Fibroblast of villous mesenchyme (primary cell): ENCODE results near the gene TXNL4A. TPM values are rescaled to one million over a fixed set of nuclear protein-coding genes. Genes with fewer than 3 reads are reported as not detected.

ENCODE experiments used
- DNase-seq: peaks from one replicate; pipeline ENCODE4 v3.0.0-alpha.2; 2010; ENCODE audit warnings: low read depth
- H3K4me3 ChIP-seq: 2 replicates; pipeline ENCODE4 v1.5.1; 2011; ENCODE audit warnings: low read depth, mild to moderate bottlenecking, low read length
- total RNA-seq: library from RNA; depleted of rRNA; stranded (reverse); fragments of >200 nt; gene quantifications from 2 replicates; pipeline ENCODE4 v1.2.3, GENCODE V29; 2012
- TF ChIP-seq, protein P1 (sequence below): IDR thresholded peaks from 2 replicates; pipeline ENCODE4 v1.5.1; 2012; ENCODE audit warnings: low read depth, mild to moderate bottlenecking, low read length; ENCODE audit not compliant: insufficient read depth

TXNL4A gene
- total RNA-seq, 1 donor: 46.6 TPM

DNA sequence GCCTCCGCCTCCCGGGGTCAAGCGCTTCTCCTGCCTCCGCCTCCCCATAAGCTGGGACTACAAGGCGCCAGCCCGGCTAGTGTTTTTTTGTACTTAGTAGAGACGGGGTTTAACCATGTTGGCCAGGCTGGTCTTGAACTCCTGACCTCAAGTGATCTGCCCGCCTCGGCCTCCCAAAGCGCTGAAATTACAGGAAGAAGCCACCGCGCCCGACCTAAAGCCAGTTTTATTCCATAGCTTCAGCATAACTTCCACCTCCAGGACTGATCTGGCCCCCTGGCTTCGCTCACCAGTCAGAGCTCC is 783 bp upstream of the TXNL4A start:
- peak overlapping the region; percentile 94 for H3K4me3 ChIP-seq
- no peak for DNase-seq
- TF ChIP-seq, protein P1, sequence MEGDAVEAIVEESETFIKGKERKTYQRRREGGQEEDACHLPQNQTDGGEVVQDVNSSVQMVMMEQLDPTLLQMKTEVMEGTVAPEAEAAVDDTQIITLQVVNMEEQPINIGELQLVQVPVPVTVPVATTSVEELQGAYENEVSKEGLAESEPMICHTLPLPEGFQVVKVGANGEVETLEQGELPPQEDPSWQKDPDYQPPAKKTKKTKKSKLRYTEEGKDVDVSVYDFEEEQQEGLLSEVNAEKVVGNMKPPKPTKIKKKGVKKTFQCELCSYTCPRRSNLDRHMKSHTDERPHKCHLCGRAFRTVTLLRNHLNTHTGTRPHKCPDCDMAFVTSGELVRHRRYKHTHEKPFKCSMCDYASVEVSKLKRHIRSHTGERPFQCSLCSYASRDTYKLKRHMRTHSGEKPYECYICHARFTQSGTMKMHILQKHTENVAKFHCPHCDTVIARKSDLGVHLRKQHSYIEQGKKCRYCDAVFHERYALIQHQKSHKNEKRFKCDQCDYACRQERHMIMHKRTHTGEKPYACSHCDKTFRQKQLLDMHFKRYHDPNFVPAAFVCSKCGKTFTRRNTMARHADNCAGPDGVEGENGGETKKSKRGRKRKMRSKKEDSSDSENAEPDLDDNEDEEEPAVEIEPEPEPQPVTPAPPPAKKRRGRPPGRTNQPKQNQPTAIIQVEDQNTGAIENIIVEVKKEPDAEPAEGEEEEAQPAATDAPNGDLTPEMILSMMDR: no peak

GRCh38 chr18:79988071-79988450 is 302 bp downstream of the TXNL4A start:
- TF ChIP-seq, protein P1: peak; percentile 40
- peak; percentile 51 for DNase-seq
- peak overlapping the region; percentile 94 for H3K4me3 ChIP-seq

- DNase-seq: peak; percentile 28
- TF ChIP-seq, protein P1: no peak
- H3K4me3 ChIP-seq: peak overlapping the region; percentile 94
These were observed 797 bp downstream of the TXNL4A start for GRCh38 chr18:79987566-79987965.

DNA sequence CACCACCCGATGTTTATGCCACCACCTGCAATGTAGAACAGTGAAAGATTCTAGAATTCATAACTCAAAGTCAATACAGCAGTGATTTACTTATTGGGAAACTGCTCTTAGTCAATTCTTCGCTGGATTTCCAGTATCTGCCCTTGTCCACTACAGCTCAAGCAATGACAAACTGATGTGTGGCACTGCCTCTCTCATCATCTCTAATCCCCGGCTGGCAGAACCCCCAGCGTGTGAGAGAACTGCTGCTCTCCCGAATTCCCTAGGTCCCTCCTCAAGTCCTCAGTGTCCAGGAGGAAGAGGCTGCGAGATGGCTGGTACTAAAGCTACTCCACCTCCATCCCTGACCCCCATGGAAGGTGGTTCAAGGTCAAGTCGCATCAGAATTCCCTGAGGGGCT is 1.6 kb downstream of the TXNL4A start:
- TF ChIP-seq, protein P1: no peak
- no peak for DNase-seq
- peak overlapping the region; percentile 94 for H3K4me3 ChIP-seq

DNA sequence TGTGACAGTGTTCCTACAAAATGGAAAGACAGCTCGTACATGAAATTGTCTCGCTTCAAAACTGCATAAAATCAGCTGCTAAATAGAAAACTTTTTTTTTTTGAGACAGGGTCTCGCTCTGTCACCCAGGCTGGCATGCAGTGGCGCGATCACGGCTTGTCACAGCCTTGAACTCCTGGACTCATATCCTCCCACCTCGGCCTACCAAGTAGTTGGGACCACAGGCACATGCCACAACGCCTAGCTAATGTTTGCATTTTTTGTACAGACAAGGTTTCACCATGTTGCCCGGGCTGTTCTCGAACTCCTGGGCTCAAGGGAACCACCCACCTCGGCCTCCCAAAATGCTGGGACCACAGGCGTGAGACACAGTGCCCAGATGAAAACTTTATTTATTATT is 3.2 kb downstream of the TXNL4A start:
- DNase-seq: no peak
- H3K4me3 ChIP-seq: no peak overlapping the region
- TF ChIP-seq, protein P1: no peak

- no peak overlapping the region for H3K4me3 ChIP-seq
- DNase-seq: no peak
- TF ChIP-seq, protein P1: no peak
These were observed 4.6 kb downstream of the TXNL4A start for GRCh38 chr18:79983793-79984192.

DNA sequence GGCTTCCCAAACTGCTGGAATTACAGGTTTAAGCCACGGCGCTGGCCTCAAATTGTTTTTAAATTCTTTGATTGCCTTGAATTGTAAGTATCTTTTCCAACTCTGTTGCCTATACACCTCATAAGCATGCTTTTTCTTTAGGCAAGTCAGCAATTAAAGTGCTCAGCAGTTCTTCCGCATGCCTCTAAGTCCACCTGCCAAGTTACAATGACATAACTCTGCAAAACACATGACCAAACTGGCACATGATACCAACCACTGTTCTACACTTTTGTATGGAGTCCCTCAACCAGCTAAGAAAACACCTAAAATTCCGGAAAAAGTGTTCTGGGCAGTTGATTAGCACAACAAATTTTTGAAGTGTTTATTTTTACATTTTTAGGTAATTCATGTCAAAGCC is 5.1 kb downstream of the TXNL4A start:
- H3K4me3 ChIP-seq: no peak overlapping the region
- TF ChIP-seq, protein P1: no peak
- no peak for DNase-seq
